CD4-positive, alpha-beta T cell treated with Interleukin-6 for 4 hours (primary cell): Measurements from ENCODE around the gene EIF1AY.
"Not testable (repeated sequence)": the region's sequence is repeated elsewhere in the genome, so short reads cannot be mapped to it uniquely, and the experiment has no call there.

Experiments
- DNase-seq: peaks from one replicate; pipeline ENCODE4 v3.0.0-alpha.2; 2020; ENCODE audit warnings: mixed read lengths

EIF1AY gene, protein sequence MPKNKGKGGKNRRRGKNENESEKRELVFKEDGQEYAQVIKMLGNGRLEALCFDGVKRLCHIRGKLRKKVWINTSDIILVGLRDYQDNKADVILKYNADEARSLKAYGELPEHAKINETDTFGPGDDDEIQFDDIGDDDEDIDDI

DNA sequence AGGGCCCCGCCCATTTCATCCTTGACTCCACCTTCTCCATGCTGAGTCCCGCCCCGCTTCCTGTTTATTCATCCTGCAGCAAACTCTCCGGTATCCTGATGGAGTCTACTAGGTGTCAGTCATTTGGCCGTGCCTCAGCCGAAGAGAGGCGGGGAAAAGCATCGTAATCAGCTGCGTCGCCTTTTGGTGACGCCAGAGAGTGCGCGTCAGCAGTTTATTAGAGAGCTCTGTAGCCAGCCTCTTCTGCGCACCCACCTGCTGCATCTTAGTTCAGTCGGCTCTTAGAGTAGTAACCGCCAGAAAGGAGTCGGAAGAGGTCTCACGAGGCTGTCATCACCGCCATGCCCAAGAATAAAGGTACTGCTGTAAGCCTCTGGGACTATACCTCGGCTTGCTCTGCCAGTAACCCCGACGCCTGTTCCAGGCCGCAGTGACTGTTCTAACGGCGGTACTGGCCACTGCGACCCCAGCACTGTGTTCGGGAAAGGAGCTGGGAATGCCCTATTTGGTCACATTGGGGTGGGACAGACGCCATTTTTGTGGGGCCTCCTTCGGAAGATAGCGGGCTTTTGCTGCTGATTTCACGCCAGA lies at the start of gene EIF1AY:
Gene EIF1AY, plus strand, starts transcription at position 246 of the 591 bp plus-strand sequence. Its CDS starts 96 bp downstream, at position 342.
- DNase-seq = no peak

DNA sequence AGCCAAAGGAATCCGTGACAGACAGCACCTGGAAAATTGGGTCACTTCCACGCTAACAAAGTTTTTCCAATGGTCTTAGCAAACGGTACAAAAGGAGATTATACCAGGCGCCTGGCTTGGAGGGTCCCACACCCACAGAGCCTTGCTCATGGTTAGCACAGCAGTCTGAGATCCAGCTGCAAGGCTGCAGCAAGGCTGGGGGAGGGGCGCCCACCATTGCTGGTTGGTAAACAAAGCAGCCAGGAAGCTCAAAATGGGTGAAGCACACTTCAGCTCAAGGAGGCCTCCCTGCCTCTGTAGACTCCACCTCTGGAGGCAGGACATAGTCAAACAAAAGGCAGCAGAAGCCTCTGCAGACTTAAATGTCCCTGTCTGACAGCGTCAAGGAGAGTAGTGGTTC lies 47.1 kb upstream of the EIF1AY start:
- no peak for DNase-seq

DNA sequence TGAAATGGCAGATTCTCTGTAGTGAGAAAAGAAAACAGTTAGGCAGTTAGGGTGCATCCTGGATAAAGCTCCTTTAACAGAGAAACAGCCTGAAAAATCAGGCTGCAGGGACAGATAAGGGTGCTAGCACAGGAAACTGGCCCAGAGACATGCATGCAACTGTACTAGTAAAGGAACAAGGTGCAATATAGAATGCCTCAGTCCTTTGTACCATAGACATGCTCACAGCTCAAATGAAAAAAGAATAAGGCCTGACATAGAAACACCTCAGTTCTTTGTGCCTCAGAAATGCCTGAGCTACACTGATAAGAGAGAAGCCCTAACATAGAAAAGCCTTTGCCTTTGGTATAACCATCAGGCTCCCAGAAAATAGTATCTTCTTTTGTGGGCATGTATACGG lies 37.4 kb upstream of the EIF1AY start:
- no peak for DNase-seq

DNA sequence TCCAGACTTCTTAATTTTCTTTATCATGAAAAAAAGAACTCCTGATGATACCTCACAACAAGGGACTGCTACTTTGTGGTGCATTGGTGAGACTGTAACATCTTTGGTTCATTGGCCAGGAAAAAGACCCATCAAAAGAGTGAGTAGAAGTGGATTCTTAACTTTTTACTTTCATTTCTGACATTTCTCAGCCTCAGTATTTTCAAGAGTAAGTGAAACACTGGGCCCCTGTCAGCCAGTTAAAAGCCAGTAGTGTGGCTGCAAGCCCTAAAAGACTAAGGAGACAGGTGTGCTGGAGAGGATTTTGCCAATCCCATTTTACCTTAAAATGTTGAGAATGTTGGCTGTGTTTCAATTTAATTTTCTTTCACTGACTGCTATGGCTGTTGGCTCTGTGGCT lies 36.6 kb upstream of the EIF1AY start:
- DNase-seq = no peak

DNA sequence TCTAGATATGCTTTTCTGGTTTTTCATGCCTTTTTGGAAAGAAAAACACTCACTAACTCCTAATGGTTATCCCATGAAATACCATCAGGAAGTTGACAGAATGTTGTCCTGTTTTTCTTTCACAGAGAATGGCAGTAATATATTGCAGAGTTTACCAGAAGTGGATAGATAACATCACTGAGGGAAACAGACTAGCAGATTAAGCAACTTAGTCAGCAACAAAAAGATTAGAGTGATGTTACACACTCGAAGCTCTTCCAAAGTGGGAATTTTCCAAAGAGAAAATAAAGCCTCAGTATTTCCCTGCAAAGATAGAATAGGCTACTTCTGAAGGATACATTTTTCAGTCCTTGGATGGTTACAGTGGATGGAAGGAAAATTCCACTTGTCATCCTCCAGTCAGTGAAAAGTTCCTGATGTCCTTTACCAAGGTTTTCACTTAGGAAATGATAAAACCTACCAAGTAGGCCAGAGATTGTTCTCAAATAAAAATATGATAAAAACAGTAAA lies 31.1 kb upstream of the EIF1AY start:
- no peak for DNase-seq

DNA sequence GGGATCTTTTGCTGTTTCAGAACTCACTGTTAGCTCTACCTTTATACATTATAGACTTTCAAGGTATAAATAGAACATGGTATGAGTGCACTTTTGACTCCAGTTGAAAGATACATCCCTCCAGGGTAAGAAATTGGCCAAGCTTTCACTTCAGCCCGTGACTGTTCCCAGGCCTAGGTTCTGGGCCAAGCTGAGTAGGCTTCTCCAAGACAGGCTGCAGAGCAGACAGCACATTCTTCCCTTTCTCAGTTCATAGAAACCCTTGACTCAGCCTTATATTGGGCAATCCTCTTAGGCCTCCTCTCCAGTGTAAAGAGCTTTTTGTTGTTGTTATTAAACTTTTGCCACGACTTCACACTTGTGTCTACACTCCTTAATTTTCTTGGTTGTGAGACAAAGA lies 29.5 kb upstream of the EIF1AY start:
- no peak for DNase-seq

DNA sequence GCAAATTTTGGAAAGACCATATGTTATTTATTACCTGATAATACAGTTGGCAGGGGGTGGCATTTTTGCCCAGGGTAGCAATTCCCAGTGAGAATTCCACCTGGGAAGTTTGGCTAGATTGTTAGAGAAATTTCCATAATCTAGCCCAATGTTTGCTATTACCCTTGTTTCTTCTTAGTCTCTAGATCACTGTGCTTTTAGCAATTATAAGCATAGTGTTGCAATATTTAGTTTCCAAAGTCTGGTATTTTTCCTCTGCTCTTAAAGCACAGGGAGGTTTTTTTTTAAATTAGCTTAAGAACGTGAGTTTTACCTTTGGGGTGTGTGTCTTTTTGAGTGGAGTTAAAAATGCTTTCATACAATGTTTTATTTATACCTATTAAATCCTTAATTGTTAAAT lies 26.3 kb upstream of the EIF1AY start:
- DNase-seq = no peak

DNA sequence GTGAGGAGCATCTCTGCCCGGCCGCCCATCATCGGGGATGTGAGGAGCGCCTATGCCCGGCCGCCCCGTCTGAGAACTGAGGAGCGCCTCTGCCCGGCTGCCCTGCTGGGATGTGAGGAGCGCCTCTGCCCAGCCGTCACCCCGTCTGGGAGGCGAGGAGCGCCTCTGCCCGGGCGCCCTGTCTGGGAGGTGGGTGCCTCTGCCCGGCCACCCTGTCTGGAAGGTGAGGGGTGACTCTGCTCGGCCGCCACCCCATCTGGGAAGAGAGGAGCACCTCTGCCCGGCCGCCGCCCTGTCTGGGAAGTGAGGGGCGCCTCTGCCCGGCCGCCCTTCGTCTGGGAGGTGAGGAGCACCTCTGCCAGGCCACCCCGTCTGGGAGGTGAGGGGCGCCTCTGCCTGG lies 23.7 kb upstream of the EIF1AY start:
- DNase-seq = no peak

DNA sequence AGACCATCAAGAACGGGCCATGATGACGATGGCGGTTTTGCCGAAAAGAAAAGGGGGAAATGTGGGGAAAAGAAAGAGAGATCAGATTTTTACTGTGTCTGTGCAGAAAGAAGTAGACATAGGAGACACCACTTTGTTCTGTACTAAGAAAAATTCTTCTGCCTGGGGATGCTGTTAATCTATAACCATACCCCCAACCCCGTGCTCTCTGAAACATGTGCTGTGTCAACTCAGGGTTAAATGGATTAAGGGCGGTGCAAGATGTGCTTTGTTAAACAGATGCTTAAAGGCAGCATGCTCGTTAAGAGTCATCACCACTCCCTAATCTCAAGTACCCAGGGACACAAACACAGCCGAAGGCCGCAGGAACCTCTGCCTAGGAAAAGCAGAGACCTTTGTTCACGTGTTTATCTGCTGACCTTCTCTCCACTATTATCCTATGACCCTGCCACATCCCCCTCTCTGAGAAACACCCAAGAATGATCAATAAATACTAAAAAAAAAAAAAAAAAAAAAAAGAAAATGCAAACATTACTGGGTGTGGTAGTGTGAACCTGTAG lies 22.7 kb upstream of the EIF1AY start:
- not testable (repeated sequence) for DNase-seq

DNA sequence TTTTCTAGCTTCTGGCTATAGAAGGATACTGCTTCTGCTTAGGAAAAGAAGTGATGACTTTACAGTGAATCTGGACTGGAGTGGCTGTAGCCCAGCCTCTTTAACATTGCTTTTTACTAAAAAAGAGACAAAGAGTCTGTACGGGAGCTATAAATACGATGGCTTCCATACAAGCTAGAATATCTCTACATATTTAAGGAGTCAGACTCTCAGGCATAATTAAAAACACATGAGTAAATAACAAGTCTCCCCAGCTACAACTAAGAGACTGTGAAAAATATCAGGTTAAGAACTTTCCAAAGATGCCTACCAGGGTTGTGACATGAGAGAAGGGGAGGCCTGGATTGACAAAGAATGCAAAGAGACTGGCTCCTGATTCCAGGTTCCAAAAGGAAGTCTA lies 19.8 kb upstream of the EIF1AY start:
- no peak for DNase-seq

DNA sequence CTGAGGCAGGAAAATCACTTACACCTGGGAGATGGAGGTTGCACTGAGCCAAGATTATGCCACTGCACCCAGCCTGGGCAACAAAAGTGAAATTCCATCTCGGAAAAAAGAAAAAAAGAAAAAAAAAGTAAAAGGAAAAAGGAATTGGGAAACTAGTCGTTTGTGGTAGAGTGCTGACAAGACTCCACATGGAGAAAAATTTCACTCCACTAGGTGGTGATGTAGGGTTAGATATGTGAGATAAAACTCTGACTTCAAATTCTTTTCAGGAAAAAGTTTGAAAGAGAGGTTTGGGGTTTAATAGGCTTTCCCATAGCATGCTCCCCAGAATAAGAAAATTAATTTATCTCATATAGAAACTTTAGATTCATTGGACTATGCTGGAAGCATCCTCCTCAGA lies 16.9 kb upstream of the EIF1AY start:
- DNase-seq = no peak

DNA sequence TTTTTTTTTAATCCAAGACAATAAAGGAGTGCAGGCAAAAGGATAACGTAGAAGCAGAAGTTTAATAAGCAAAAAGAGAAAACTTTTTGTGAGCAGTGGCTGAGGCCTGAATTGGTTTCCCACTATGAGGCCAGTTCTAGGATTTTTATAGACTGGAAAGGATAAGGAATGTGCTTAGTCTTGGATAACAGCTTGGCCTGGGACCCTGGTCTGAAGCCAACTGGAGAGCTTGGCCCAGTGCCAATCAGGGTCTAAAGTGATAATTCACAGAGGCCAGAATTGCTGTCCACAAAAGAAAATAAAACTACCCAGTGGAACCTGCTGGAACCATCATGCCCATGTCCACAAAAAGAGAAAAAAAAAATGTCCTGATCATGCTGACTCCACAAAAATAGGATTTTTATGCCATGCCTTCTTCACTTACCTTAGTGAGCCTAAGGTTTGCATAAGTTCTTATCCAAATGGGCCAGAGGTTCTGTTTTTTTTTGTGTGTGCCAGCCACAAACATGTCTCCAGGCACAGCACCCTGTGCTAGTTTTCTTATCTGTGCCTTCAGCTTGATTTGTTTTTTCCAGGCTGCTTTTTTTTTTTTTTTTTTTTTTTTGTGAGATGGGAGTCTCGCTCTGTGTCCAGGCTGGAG lies 15.6 kb upstream of the EIF1AY start:
- DNase-seq = no peak

DNA sequence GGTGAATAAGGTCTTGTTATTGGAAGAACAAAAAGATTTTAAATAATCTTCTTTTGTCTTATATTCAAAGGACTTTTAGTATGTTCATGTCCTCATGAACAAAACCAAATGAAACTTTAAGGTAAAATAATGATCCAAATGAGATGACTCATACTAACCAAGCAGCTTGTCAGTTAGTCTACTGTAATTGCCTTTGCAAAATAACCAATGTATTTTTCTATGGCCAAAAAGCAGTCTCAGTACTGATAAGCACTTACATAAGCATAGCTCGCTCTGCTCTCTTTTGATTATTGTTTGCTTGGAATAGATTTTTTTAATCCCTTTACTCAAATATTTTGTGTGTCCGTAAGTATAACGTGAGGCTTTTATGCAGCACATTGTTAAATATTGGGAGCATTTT lies 4.3 kb upstream of the EIF1AY start:
- no peak for DNase-seq

DNA sequence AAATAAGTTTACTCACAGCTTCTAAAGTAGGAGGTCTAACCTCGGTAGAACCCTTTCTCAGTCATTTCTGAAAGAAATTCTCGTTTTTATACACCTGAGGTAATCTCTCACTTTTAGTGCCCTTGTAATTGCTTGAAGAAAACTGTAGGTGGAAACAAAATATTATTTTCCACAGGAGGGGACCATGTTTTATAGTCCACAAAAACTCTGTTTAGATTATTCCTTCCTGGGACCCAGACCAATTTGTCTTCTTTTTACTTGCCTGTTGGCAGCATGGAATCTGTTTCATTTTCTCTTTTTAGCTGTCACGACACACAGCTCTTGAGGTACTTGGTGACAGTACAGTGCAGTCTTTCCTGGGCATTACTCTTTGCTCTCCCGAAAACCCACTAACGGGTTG lies 930 bp downstream of the EIF1AY start:
- DNase-seq = no peak

DNA sequence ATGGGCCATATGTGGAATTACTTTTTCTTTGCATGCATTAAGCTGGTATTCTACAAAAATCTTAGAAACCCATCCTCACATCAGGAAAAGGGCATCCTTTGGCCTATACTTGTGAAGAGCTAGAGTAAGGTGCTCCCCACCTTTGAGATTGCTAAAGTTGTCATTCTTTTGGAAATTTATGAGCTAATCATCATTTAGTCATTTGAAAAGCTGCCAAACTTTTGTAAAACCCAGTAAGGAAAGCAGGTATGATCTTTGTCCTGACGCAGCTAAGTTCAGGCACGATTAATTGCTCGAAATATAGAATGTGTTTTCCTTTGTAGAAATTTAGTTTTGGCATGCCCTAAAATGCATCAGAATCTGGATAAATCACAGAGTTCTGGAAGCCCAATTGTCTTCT lies 2.6 kb downstream of the EIF1AY start:
- DNase-seq = no peak

DNA sequence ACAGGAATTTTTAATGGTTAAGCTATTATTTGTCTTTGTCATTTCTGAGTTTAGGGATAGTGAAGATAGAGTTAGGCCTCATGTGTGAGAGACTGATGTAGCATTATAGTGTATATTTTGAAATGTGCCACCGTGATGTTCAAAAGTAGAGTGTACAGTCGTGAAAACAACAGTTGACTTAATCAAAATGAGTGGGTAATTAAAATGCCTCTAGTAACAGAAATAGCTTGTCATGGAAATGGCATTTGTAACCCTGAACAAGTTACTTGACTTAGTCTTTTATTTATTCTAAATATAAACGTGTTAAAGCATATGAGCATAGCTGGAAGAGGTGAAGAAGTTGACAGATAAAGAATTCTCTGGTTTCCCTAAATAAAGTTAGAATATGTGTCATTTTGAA lies 6.1 kb downstream of the EIF1AY start:
- DNase-seq = no peak

DNA sequence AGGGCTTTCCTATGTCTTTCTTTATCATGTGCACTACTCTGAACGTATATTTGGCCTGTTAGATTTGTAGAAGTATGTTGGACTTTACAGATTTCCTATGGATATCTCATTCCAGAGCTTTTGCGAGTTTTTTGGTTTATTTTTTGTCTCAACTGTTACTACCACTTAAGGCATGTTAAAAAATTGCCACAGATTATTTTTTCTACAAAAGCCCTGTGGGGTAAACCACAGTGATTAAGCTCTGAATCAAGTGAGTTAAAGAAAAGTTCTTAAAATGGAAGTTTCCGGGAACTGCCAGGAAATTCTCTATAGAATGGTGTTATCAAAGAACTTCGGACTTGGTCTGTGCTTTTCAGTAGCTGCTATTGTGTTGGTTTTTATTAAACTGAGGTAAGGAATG lies 10.6 kb downstream of the EIF1AY start:
- no peak for DNase-seq
